ENCODE data around the gene ENDOV.

The ENDOV gene

GRCh38 chr17:80421381-80422090 is 6.6 kb downstream of the ENDOV start:
- no peaks in the 10 kb centered on the region for H3K27me3 ChIP-seq (ENCODE audit: control insufficient read depth, insufficient read depth, low read length)
- no peaks in the 10 kb centered on the region for H3K9me3 ChIP-seq (ENCODE audit: control insufficient read depth, insufficient read depth, low read length)
- H3K36me3 ChIP-seq (ENCODE audit: control insufficient read depth, insufficient read depth, low read length), result no peaks in the 10 kb centered on the region
- no peak overlapping the region for H3K9ac ChIP-seq (ENCODE audit: low read depth, low read length)
- no peaks in the 10 kb centered on the region for H3K4me1 ChIP-seq (ENCODE audit: control insufficient read depth, insufficient read depth, low read length)
- H3K4me3 ChIP-seq (ENCODE audit: low read depth, low read length), result no peak overlapping the region

DNA sequence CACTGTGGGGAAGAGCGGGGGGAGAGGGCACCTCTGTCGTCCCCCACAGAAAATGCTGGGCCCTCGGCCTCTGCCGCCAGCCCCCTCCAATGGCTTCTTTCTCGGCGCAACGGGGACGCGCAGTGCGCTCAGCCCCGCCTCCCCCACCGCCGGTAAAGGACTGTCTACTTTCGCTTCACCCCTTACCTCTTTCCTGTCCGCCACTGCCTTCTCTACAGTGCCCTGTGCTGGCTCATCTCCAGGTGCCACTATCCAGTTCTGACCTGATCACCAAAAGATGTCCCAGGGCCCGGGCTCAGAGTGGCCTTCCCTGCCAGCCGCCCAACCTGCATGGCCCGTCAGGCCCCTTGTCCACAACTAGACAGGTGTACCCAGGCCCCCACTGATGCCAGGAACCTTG is 7.3 kb downstream of the ENDOV start:
- Histone ChIP-seq H3K9me3 (ENCODE audit: control insufficient read depth, insufficient read depth, low read length) (no peaks in the 10 kb centered on the region), H3K27me3 (ENCODE audit: control insufficient read depth, insufficient read depth, low read length) (no peaks in the 10 kb centered on the region), H3K4me3 (ENCODE audit: low read depth, low read length) (no peak overlapping the region), H3K36me3 (ENCODE audit: control insufficient read depth, insufficient read depth, low read length) (no peaks in the 10 kb centered on the region), H3K9ac (ENCODE audit: low read depth, low read length) (no peak overlapping the region), H3K4me1 (ENCODE audit: control insufficient read depth, insufficient read depth, low read length) (no peaks in the 10 kb centered on the region)

DNA sequence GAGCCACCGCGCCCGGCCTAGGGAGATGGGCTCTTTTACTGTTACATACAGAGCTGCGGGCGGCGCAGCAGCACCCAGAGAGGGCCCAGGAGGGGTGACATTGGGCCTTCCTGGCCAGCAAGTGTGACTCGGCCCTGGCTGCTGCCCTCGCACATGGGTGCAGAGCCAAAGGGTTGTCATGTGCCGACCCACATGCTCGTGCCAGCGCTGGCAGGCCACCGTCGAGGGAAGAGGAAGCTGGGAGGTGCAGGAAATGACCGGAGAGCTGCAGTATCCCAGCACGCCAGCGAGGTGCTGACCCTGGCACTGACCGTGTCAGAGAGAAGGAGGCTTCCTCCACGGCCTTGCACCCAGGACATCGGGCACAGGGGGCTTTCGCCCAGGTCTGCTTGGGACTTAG is 8.0 kb downstream of the ENDOV start:
- H3K4me1 ChIP-seq (ENCODE audit: control insufficient read depth, insufficient read depth, low read length), result no peaks in the 10 kb centered on the region
- no peaks in the 10 kb centered on the region for H3K27me3 ChIP-seq (ENCODE audit: control insufficient read depth, insufficient read depth, low read length)
- H3K9ac ChIP-seq (ENCODE audit: low read depth, low read length), result no peak overlapping the region
- H3K36me3 ChIP-seq (ENCODE audit: control insufficient read depth, insufficient read depth, low read length), result no peaks in the 10 kb centered on the region
- no peaks in the 10 kb centered on the region for H3K9me3 ChIP-seq (ENCODE audit: control insufficient read depth, insufficient read depth, low read length)
- H3K4me3 ChIP-seq (ENCODE audit: low read depth, low read length), result no peak overlapping the region

GRCh38 chr17:80423536-80424225 is 8.7 kb downstream of the ENDOV start:
- Histone ChIP-seq H3K4me3 (ENCODE audit: low read depth, low read length) (no peak overlapping the region), H3K36me3 (ENCODE audit: control insufficient read depth, insufficient read depth, low read length) (no peaks in the 10 kb centered on the region), H3K9me3 (ENCODE audit: control insufficient read depth, insufficient read depth, low read length) (no peaks in the 10 kb centered on the region), H3K27me3 (ENCODE audit: control insufficient read depth, insufficient read depth, low read length) (no peaks in the 10 kb centered on the region), H3K9ac (ENCODE audit: low read depth, low read length) (no peak overlapping the region), H3K4me1 (ENCODE audit: control insufficient read depth, insufficient read depth, low read length) (no peaks in the 10 kb centered on the region)

DNA sequence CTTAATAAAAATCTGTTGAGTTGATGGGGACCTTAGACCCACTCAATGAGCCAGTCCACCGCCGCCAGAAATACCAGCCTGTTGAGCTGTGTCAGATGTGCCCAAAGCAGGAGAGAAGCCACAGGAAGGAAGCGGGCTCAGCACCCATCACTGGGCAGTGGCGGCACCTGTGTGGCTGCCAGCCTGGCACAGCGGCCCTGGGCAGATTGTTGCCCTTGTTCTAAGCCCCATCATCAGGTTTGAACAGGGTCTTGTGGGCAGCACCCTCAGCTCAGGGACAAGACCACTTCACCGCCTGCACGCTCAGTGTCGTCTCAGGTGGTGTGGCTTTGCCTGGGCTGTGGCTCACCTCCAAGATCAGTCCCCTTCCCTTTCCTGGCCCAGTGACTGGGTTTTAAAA is 9.3 kb downstream of the ENDOV start:
- Histone ChIP-seq H3K4me1 (ENCODE audit: control insufficient read depth, insufficient read depth, low read length) (no peaks in the 10 kb centered on the region), H3K4me3 (ENCODE audit: low read depth, low read length) (no peak overlapping the region), H3K36me3 (ENCODE audit: control insufficient read depth, insufficient read depth, low read length) (no peaks in the 10 kb centered on the region), H3K9ac (ENCODE audit: low read depth, low read length) (no peak overlapping the region), H3K27me3 (ENCODE audit: control insufficient read depth, insufficient read depth, low read length) (no peaks in the 10 kb centered on the region), H3K9me3 (ENCODE audit: control insufficient read depth, insufficient read depth, low read length) (no peaks in the 10 kb centered on the region)

GRCh38 chr17:80424878-80425765 is 10.2 kb downstream of the ENDOV start:
- Histone ChIP-seq H3K9me3 (ENCODE audit: control insufficient read depth, insufficient read depth, low read length) (no peaks in the 10 kb centered on the region), H3K36me3 (ENCODE audit: control insufficient read depth, insufficient read depth, low read length) (no peaks in the 10 kb centered on the region), H3K27me3 (ENCODE audit: control insufficient read depth, insufficient read depth, low read length) (no peaks in the 10 kb centered on the region), H3K4me1 (ENCODE audit: control insufficient read depth, insufficient read depth, low read length) (no peaks in the 10 kb centered on the region), H3K4me3 (ENCODE audit: low read depth, low read length) (no peak overlapping the region), H3K9ac (ENCODE audit: low read depth, low read length) (no peak overlapping the region)

- no peaks in the 10 kb centered on the region for H3K36me3 ChIP-seq (ENCODE audit: control insufficient read depth, insufficient read depth, low read length)
- no peaks in the 10 kb centered on the region for H3K9me3 ChIP-seq (ENCODE audit: control insufficient read depth, insufficient read depth, low read length)
- H3K27me3 ChIP-seq (ENCODE audit: control insufficient read depth, insufficient read depth, low read length), result no peaks in the 10 kb centered on the region
- no peak overlapping the region for H3K9ac ChIP-seq (ENCODE audit: low read depth, low read length)
- H3K4me1 ChIP-seq (ENCODE audit: control insufficient read depth, insufficient read depth, low read length), result no peaks in the 10 kb centered on the region
- no peak overlapping the region for H3K4me3 ChIP-seq (ENCODE audit: low read depth, low read length)
Observed at GRCh38 chr17:80425835-80426426, 11.0 kb downstream of the ENDOV start.

- Histone ChIP-seq H3K9ac (ENCODE audit: low read depth, low read length) (no peak overlapping the region), H3K9me3 (ENCODE audit: control insufficient read depth, insufficient read depth, low read length) (no peaks in the 10 kb centered on the region), H3K4me3 (ENCODE audit: low read depth, low read length) (no peak overlapping the region), H3K4me1 (ENCODE audit: control insufficient read depth, insufficient read depth, low read length) (no peaks in the 10 kb centered on the region), H3K27me3 (ENCODE audit: control insufficient read depth, insufficient read depth, low read length) (no peaks in the 10 kb centered on the region), H3K36me3 (ENCODE audit: control insufficient read depth, insufficient read depth, low read length) (no peaks in the 10 kb centered on the region)
Observed at GRCh38 chr17:80426671-80427326, 11.8 kb downstream of the ENDOV start.

DNA sequence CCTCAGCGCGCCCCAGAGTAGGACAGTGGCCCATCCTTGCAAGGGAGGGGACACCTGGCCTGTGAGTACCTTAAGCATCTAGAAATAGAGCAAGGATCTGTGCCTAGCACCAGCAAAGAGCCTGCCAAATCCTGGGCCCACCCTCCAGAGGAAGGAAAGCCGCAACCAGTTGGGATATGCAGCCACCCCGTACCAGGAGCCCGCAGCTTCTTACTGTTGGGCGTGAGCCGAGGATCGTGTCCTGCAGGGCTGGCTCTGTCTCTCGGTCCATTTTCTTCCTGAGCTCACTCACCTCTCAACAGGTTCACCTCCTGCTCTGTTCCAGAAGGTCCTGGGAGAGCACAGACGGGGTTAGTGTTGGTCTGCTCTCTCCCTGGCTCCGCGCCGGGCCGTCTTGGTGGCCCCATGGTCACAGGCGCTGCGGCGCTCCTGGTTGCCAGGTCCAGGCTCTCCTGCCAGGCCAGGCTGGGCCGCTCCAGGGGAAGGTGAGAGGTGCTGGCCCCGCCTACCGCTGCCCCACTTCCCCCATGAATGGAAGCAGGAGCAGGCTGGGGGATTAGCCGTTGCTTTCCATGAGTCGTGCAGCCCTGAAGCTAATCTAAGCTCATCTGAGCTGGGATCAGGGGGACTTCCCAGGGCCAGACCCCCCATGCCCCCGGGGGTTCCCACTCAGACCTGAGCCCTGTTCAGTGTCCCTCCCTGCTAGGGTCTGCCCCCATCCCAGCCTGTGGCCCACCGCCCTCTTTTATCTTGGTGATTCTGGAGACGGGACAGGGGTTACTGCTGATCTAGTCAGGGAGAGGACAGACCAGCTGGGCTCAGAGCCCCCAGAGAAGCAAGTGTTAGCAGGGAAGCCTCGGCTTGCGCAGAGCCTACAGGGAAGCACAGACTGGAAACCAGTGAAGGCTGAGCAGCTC is 12.7 kb downstream of the ENDOV start:
- no peaks in the 10 kb centered on the region for H3K4me1 ChIP-seq (ENCODE audit: control insufficient read depth, insufficient read depth, low read length)
- no peaks in the 10 kb centered on the region for H3K36me3 ChIP-seq (ENCODE audit: control insufficient read depth, insufficient read depth, low read length)
- H3K9ac ChIP-seq (ENCODE audit: low read depth, low read length), result no peak overlapping the region

DNA sequence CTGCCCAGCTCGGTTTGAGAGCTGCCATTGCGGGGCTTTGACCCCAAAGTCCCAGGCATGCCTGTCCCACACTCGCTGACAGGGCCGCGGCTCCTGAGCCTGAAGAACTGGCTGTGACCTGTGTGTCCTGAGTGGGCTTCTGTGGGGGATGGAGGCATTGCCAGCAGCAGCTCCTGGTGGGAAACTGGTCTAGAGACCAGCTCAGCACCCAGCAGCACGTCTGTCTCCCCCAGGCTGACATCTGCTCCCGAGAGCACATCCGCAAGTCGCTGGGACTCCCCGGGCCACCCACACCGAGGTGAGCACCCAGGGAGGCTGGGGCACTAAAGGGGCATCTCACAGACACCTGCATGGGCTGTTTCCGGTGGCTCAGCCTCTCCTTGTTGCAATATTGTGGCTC is 13.4 kb downstream of the ENDOV start:
- H3K4me1 ChIP-seq (ENCODE audit: control insufficient read depth, insufficient read depth, low read length), result no peaks in the 10 kb centered on the region
- no peaks in the 10 kb centered on the region for H3K9me3 ChIP-seq (ENCODE audit: control insufficient read depth, insufficient read depth, low read length)
- H3K36me3 ChIP-seq (ENCODE audit: control insufficient read depth, insufficient read depth, low read length), result no peaks in the 10 kb centered on the region
- no peak overlapping the region for H3K9ac ChIP-seq (ENCODE audit: low read depth, low read length)
- no peak overlapping the region for H3K4me3 ChIP-seq (ENCODE audit: low read depth, low read length)
- H3K27me3 ChIP-seq (ENCODE audit: control insufficient read depth, insufficient read depth, low read length), result no peaks in the 10 kb centered on the region

More for the DNA sequence above, 12.7 kb downstream of the ENDOV start:
- no peaks in the 10 kb centered on the region for H3K9me3 ChIP-seq (ENCODE audit: control insufficient read depth, insufficient read depth, low read length)
- no peak overlapping the region for H3K4me3 ChIP-seq (ENCODE audit: low read depth, low read length)
- H3K27me3 ChIP-seq (ENCODE audit: control insufficient read depth, insufficient read depth, low read length), result no peaks in the 10 kb centered on the region

Measured in iPS-15b (cell line).